Transverse colon (tissue), 4 donors: ENCODE data around the gene KCNH1.

Experiments
- CTCF ChIP-seq, 5 experiments: fragments of 200-600 bp in 3 of 5; fragments of 450-650 bp in 2 of 5; sonication (generic) in 3 of 5; IDR thresholded peaks; 1 replicate in 2 of 5; 2 replicates in 3 of 5; pipeline ENCODE4 v1.5.1; 2016 to 2017; ENCODE audit warnings: antibody characterized with exemption in 5 of 5, inconsistent platforms in 3 of 5, mild to moderate bottlenecking in 2 of 5, moderate library complexity in 1 of 5
- POLR2A ChIP-seq: fragments of 450-650 bp; IDR thresholded peaks from one replicate; pipeline ENCODE4 v1.6.1; 2016; ENCODE audit warnings: antibody characterized with exemption, mild to moderate bottlenecking, moderate library complexity
- POLR2AphosphoS5 ChIP-seq, 3 donors: sonication (generic); formaldehyde crosslinking; IDR thresholded peaks; one replicate each; pipeline ENCODE4 v1.6.1; 2016; ENCODE audit warnings: antibody characterized with exemption in 3 of 3

GRCh38 chr1:210755991-210756659 lies 377.8 kb downstream of the KCNH1 start:
- TF ChIP-seq POLR2A (no peak), CTCF (IDR thresholded peaks at IDR 0.05) (no peak), POLR2AphosphoS5 (IDR thresholded peaks at IDR 0.05) (no peak)
